D721Med (cell line): Measurements from ENCODE around the gene MRPS18B.
A peak's percentile ranks its signal among the peaks of the same experiment; 100 is the strongest.

Experiments
- DNase-seq: peaks from one replicate; pipeline ENCODE4 v3.0.0; 2011; ENCODE audit warnings: low spot score; ENCODE audit not compliant: insufficient read length
- FAIRE-seq: peaks from 2 replicates; lab custom pipeline; 2011; peaks lifted over from hg19 to GRCh38; lab: Jason Lieb, UNC
- CTCF ChIP-seq: IDR thresholded peaks from 2 replicates; pipeline ENCODE4 v1.5.1; 2012; ENCODE audit warnings: mild to moderate bottlenecking, control low read depth; ENCODE audit not compliant: insufficient read depth; ENCODE audit errors: missing control alignments

Gene MRPS18B

GRCh38 chr6:30640481-30640880 is 22.8 kb downstream of the MRPS18B start:
- FAIRE-seq (no peak), DNase-seq (no peak)
- no peak for TF ChIP-seq CTCF

GRCh38 chr6:30641048-30641447 is 23.4 kb downstream of the MRPS18B start:
- DNase-seq (no peak), FAIRE-seq (no peak)
- TF ChIP-seq CTCF: no peak

DNA sequence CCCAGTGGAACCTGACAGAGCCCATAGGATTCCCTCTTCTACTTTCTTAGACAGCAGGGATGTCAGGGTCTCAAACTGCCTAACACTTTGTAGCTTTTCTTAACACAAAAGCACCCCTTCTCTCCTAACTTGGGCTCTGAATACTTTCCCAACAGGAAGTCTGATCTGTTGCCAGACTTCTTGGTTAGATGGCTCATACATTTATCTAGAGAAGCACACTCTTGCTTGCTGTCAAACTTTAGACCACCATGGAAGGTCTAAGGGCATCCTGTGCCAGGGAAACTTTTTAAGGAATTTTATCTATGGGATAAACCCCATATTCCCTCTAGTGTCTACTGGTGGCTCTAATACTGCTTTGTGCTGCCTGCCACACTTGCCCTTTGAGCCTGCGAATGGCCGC is 26.0 kb downstream of the MRPS18B start:
- no peak for TF ChIP-seq CTCF
- FAIRE-seq: no peak
- no peak for DNase-seq

GRCh38 chr6:30644769-30645168 is 27.1 kb downstream of the MRPS18B start:
- DNase-seq (no peak), FAIRE-seq (no peak)
- TF ChIP-seq CTCF: no peak

- TF ChIP-seq CTCF: no peak
- no peak for FAIRE-seq
Measured at GRCh38 chr6:30645989-30646388, 28.3 kb downstream of the MRPS18B start.

GRCh38 chr6:30646450-30647241 is 29.0 kb downstream of the MRPS18B start, which contains the start of gene C6orf136:
Gene C6orf136, plus strand, starts transcription at chr6:30647133. Its CDS starts 99 bp downstream, at chr6:30647232.
- TF ChIP-seq CTCF: no peak
- peak; percentile 82 for DNase-seq
- no peak for FAIRE-seq

More at GRCh38 chr6:30645989-30646388, 28.3 kb downstream of the MRPS18B start:
- DNase-seq: no peak
